Measurements from ENCODE around the gene TNIK.

Gene TNIK

DNA sequence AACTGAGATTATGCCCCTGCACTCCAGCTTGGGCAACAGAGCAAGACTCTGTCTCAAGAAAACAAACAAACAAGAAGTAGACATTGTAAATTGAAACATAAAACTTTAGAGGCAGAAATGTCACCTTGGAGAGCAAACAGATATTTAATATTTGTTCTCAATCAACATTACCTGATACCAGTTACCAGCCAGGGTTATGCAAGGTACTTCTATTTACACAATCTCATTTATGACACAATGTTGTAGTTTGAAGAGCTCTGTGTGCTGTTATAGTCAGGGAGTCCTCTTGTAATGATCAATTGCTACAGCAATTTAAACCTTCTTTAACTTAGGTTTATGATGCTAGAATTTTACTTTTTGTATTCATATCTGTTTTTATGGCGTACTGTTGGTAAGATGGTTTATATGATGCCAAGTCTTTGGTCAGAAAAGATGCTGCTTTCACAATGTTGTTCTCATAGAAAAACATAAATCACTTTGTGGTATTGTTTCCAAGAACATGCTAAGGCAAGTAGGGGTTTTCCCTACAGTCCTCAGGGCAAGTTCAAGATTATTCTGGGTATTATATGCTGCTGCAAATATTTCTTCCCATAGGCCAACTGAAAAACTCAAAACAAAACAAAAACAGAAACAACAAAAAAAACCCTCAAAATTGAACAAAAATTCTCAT lies 173.5 kb downstream of the TNIK start:
- H3K4me3 ChIP-seq (ENCODE audit: low read length): no peak overlapping the region
- TF ChIP-seq, protein P1, sequence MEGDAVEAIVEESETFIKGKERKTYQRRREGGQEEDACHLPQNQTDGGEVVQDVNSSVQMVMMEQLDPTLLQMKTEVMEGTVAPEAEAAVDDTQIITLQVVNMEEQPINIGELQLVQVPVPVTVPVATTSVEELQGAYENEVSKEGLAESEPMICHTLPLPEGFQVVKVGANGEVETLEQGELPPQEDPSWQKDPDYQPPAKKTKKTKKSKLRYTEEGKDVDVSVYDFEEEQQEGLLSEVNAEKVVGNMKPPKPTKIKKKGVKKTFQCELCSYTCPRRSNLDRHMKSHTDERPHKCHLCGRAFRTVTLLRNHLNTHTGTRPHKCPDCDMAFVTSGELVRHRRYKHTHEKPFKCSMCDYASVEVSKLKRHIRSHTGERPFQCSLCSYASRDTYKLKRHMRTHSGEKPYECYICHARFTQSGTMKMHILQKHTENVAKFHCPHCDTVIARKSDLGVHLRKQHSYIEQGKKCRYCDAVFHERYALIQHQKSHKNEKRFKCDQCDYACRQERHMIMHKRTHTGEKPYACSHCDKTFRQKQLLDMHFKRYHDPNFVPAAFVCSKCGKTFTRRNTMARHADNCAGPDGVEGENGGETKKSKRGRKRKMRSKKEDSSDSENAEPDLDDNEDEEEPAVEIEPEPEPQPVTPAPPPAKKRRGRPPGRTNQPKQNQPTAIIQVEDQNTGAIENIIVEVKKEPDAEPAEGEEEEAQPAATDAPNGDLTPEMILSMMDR (conservative IDR thresholded peaks at IDR 0.05; ENCODE audit: low read length): no peak
- DNase-seq (ENCODE audit: low read depth): peak; percentile 59

DNA sequence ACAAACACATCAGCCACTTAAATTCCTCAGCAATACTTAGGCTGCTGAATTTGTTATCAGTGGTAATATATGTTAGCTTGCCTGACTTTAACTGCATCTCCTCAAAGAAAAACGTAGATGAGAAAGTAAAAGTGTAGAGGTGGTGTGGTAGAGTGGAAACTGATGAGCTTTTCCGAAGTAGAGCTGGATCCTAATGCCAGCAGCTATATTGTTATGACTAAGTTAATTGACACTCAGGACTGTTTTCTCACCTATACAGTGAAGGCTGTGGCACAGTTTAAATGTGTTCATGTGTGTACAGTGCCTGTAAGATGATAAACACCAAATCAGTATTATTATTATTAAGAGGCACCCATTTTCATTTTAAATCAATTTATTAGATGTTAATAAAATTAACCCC lies 174.9 kb downstream of the TNIK start:
- H3K4me3 ChIP-seq (ENCODE audit: low read length): no peak overlapping the region
- TF ChIP-seq, protein P1 (conservative IDR thresholded peaks at IDR 0.05; ENCODE audit: low read length): no peak
- DNase-seq (ENCODE audit: low read depth): no peak

DNA sequence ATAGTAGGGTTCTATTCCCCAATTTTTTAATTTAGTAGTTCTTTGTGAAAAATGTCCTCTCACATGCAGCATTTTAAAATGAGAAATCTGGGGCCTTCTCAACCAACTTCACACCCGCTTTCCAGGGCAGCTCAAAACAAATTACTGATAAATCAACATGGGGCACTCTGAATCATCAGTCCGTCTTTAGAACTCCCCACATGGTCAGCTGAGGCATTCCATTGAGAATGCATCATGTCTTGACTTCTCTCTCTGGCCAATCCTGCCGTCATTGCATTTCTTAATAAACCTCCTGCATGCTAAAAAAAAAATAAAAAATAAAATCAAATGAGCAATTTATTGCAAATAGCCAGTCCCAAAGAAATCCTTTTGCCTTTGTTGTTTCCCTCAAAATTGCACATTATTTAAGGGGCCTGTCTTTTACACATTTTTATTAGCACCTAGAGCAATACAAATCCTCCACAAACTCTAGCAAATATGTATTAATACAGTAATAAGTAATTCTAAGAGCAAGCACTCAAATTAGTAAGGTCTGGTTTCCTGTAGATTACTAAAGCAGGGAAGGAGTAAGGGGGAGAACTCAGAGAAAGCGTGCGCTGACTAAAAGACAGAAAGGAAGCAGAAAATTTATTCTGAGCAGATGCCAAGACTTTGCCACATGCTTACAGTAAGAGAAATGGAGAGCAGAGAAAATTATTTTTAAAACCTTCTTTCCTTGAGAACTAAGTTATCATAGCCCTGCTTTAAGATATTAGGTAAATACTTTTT lies 175.7 kb downstream of the TNIK start:
- TF ChIP-seq, protein P1 (conservative IDR thresholded peaks at IDR 0.05; ENCODE audit: low read length): no peak
- peak; percentile 96 for DNase-seq (ENCODE audit: low read depth)
- H3K4me3 ChIP-seq (ENCODE audit: low read length): 0 out of 2 replicates have a peak overlapping the region, but pooled peaks have one; percentile 10

DNA sequence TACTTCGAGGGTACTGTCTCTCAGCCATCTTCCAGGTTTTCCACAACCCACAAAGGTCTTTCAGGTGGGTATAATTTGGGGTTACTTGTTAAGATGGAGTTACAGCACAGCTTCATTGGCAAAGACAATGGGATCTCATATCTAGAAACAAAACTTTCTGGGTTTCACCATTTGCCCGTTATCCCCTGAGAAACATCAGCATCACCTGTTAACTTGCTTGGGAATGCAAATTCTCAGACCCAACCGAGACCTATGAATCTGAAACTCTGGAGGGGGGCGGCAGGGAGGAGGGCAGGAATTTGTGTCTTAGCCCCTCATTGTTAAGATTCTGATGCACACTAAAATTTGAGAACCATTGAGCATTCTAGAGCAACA lies 176.4 kb downstream of the TNIK start:
- no peak overlapping the region for H3K4me3 ChIP-seq (ENCODE audit: low read length)
- TF ChIP-seq, protein P1 (conservative IDR thresholded peaks at IDR 0.05; ENCODE audit: low read length): no peak
- no peak for DNase-seq (ENCODE audit: low read depth)

DNA sequence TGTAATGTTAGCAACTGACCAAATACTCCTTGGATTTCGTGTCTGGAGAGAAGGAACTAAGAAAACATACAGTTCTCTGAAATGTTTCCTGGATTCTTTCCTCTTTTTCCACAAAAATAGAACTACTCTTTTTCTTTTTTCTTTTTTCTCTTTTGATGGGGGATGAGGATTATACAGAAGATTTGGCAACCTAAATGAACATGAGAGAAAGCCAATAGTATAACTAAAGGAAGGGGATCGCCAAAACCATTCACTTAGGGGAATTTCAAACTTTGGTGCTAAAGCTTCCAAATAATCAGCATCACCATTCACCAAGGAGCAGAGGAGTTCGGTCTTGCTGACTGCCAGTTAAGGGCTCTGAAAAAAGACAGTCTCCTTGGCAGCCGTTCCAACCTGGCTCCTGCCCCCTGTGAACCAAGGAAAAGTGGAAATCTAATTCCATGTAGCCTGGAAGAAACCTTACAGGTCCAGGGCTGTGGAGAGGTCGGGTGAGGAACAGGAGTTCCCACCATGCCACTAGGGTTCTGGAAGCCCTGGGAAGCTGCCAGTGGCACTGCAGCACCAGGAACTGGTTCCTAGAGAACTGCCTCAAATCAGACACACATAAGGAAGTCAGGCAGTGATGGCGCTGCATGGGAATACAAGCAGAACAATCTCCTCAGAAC lies 176.9 kb downstream of the TNIK start:
- DNase-seq (ENCODE audit: low read depth): no peak
- no peak overlapping the region for H3K4me3 ChIP-seq (ENCODE audit: low read length)
- TF ChIP-seq, protein P1 (conservative IDR thresholded peaks at IDR 0.05; ENCODE audit: low read length): no peak

DNA sequence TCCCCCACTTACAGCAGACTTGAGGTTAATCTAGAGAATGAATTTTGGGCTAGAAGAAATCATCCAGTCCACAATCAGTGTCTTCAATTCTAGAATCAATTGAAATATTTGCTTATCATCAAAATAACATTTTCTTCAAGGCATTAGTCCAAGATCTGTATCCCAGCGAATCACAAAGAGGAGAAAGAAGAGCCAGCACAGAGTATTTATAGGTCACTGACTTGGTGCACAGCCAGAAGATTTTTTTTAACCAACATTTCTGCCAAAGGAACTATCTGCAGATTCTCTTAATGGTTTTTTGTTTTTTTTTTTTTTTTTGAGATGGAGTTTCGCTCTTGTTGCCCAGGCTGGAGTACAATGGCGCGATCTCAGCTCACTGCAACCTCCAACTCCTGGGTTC lies 178.2 kb downstream of the TNIK start:
- peak; percentile 59 for DNase-seq (ENCODE audit: low read depth)
- TF ChIP-seq, protein P1 (conservative IDR thresholded peaks at IDR 0.05; ENCODE audit: low read length): no peak
- H3K4me3 ChIP-seq (ENCODE audit: low read length): no peak overlapping the region
